HepG2 (cell line): ENCODE measurements around the gene VKORC1L1. TPM values are rescaled to one million over a fixed set of nuclear protein-coding genes. Genes with fewer than 3 reads are reported as not detected.

Experiments
- ATAC-seq: fragments of 200-7000 bp; cut with Tn5 transposase; 3 replicates; pipeline ENCODE4 v1.9.1; 2020; ENCODE audit warnings: mild to moderate bottlenecking, moderate library complexity
- BruUV-seq: library from RNA; stranded (reverse); fragments of 400-500 nt; replicated peaks from 2 replicates; lab custom pipeline; 2021; lab: Mats Ljungman, UMichigan
- CTCF ChIA-PET: fragments of 300-600 bp; formaldehyde crosslinking; extraction: SDS; loops from one replicate; lab custom pipeline; 2021; ENCODE audit warnings: low total read pairs, inconsistent platforms, low intra/inter-chr PET ratio; lab: Yijun Ruan, JAX
- POLR2A ChIA-PET: fragments of 350-600 bp; sonication (Branson Sonifier 250); formaldehyde crosslinking; loops from one replicate; lab custom pipeline; 2020; ENCODE audit warnings: antibody characterized with exemption, inconsistent platforms; lab: Yijun Ruan, JAX
- DNase-seq: peaks from one replicate; pipeline ENCODE4 v3.0.0-alpha.2; 2015; ENCODE audit warnings: low spot score
- FAIRE-seq: peaks from 3 replicates; lab custom pipeline; 2011; peaks lifted over from hg19 to GRCh38; lab: Jason Lieb, UNC
- H2AFZ ChIP-seq: one replicate; pipeline ENCODE4 v1.6.1; 2011; ENCODE audit warnings: low read length, inconsistent platforms
- H3K27ac ChIP-seq: fragments of 300-600 bp; 3 replicates; pipeline ENCODE4 v1.8.0; 2011; ENCODE audit warnings: mixed run types, mild to moderate bottlenecking, mixed read lengths, low read length, inconsistent platforms; ENCODE audit not compliant: insufficient read depth; ENCODE audit errors: extremely low read length
- H3K27me3 ChIP-seq, 2 experiments: fragments of 200-600 bp in 1 of 2; 2 replicates in 1 of 2; 3 replicates in 1 of 2; pipeline versions ENCODE4 v1.6.0 to v1.8.0; 2011; ENCODE audit warnings: low read length in 2 of 2, mild to moderate bottlenecking in 2 of 2, moderate library complexity in 2 of 2, inconsistent platforms in 1 of 2; ENCODE audit not compliant: insufficient read depth in 2 of 2, control insufficient read depth in 1 of 2
- H3K36me3 ChIP-seq, 2 experiments: fragments of 200-600 bp in 1 of 2; replicated peaks in 1 of 2; 2 replicates in 1 of 2; 3 replicates in 1 of 2; pipeline versions ENCODE4 v1.5.1 to v1.8.0; 2011; ENCODE audit warnings: low read length in 2 of 2, inconsistent platforms in 1 of 2; ENCODE audit not compliant: insufficient read depth in 2 of 2, control insufficient read depth in 1 of 2
- H3K4me1 ChIP-seq: 2 replicates; pipeline ENCODE4 v1.5.1; 2012; ENCODE audit warnings: low read length, inconsistent platforms; ENCODE audit not compliant: insufficient read depth
- H3K4me2 ChIP-seq: 2 replicates; pipeline ENCODE4 v1.6.0; 2011; ENCODE audit warnings: low read depth, low read length, inconsistent platforms
- H3K4me3 ChIP-seq, 3 experiments: fragments of 200-600 bp in 1 of 3; sonication (generic), shearing (Covaris generic) in 1 of 3; replicated peaks in 1 of 3; 2 replicates each; pipeline ENCODE4 v1.5.1; 2011 to 2016; ENCODE audit warnings: low read length in 3 of 3, inconsistent platforms in 2 of 3, low read depth in 2 of 3, mild to moderate bottlenecking in 2 of 3, control low read depth in 1 of 3, mixed read lengths in 1 of 3; ENCODE audit not compliant: insufficient read depth in 1 of 3
- H3K79me2 ChIP-seq: one replicate; pipeline ENCODE4 v1.6.1; 2011; ENCODE audit warnings: low read length, inconsistent platforms; ENCODE audit not compliant: insufficient read depth
- H3K9ac ChIP-seq: 2 replicates; pipeline ENCODE4 v1.6.0; 2011; ENCODE audit warnings: mild to moderate bottlenecking, low read depth, low read length, inconsistent platforms; ENCODE audit not compliant: insufficient read depth
- H3K9me3 ChIP-seq: 2 replicates; pipeline ENCODE4 v1.5.1; 2012; ENCODE audit warnings: mild to moderate bottlenecking, low read length
- H4K20me1 ChIP-seq: 2 replicates; pipeline ENCODE4 v1.6.0; 2011; ENCODE audit warnings: inconsistent platforms, mild to moderate bottlenecking, low read length, moderate library complexity; ENCODE audit not compliant: insufficient read depth
- ARID2 ChIP-seq: sonication (generic); formaldehyde crosslinking; IDR thresholded peaks from 2 replicates; pipeline ENCODE4 v1.8.1; 2022; ENCODE audit warnings: mild to moderate bottlenecking, missing genetic modification reagents, borderline replicate concordance
- ATF5 ChIP-seq: sonication (generic); formaldehyde crosslinking; IDR thresholded peaks from 2 replicates; pipeline ENCODE4 v1.4.0; 2020; ENCODE audit warnings: mild to moderate bottlenecking, low read depth, missing genetic modification reagents
- BRCA1 ChIP-seq: sonication (generic); formaldehyde crosslinking; IDR thresholded peaks from 2 replicates; pipeline ENCODE4 v1.4.0; 2020; ENCODE audit warnings: missing genetic modification reagents
- FIP1L1 ChIP-seq: fragments of 200-400 bp; formaldehyde crosslinking; IDR thresholded peaks from 2 replicates; pipeline ENCODE4 v1.6.1; 2018; ENCODE audit warnings: low read depth, mild to moderate bottlenecking, low read length, moderate library complexity, borderline replicate concordance; ENCODE audit not compliant: insufficient read depth
- HDAC2 ChIP-seq: sonication (generic); formaldehyde crosslinking; IDR thresholded peaks from 2 replicates; pipeline ENCODE4 v1.4.0; 2020; ENCODE audit warnings: missing genetic modification reagents
- IKZF5 ChIP-seq: IDR thresholded peaks from 2 replicates; pipeline ENCODE4 v1.6.1; 2018; ENCODE audit warnings: missing genetic modification reagents, mild to moderate bottlenecking, missing compliant biosample characterization
- KDM5B ChIP-seq: sonication (generic); formaldehyde crosslinking; IDR thresholded peaks from 2 replicates; pipeline ENCODE4 v1.4.0; 2020; ENCODE audit warnings: missing genetic modification reagents, mild to moderate bottlenecking, borderline replicate concordance
- MAFK ChIP-seq, 2 experiments: IDR thresholded peaks in 1 of 2; conservative IDR thresholded peaks in 1 of 2; 2 replicates each; pipeline ENCODE4 v1.6.1; 2011; ENCODE audit warnings: improper control_type of control experiment in 2 of 2, low read length in 2 of 2
- ZBTB1 ChIP-seq: sonication (generic); formaldehyde crosslinking; IDR thresholded peaks from 2 replicates; pipeline ENCODE4 v1.4.0; 2020; ENCODE audit warnings: missing genetic modification reagents, borderline replicate concordance
- ZNF572 ChIP-seq: sonication (generic); formaldehyde crosslinking; IDR thresholded peaks from 2 replicates; pipeline ENCODE4 v1.5.1; 2020; ENCODE audit warnings: mild to moderate bottlenecking, missing genetic modification reagents
- ZNF766 ChIP-seq: sonication (generic); formaldehyde crosslinking; IDR thresholded peaks from 2 replicates; pipeline ENCODE4 v1.5.0; 2020; ENCODE audit warnings: missing genetic modification reagents, borderline replicate concordance
- WGBS: methylation state at CpG from one replicate; pipeline ENCODE4 v1.1.6; 2017; ENCODE audit warnings: low lambda C conversion rate; 5-methylcytosine and 5-hydroxymethylcytosine counted together
- in situ Hi-C: cut with HindIII; loops from 2 replicates; pipeline ENCODE4 v1.10.0; 2017; ENCODE audit warnings: low pct_unique_long_range_greater_than_20kb; ENCODE audit not compliant: extremely low pct_ligation_motif_present
- intact Hi-C: fragments of 100-400 bp; cut with micrococcal nuclease; formaldehyde crosslinking; loops from one replicate; pipeline ENCODE4 v1.10.0; 2022; ENCODE audit not compliant: unreplicated experiment
- polyA plus RNA-seq, 8 experiments: library from polyadenylated mRNA; depleted of rRNA in 3 of 8; stranded (reverse) in 7 of 8; unstranded in 1 of 8; fragments of >200 nt; fragmentation: Illumina TruSeq in 4 of 8; extraction: Trizol in 4 of 8; gene quantifications; 2 replicates each; pipeline versions ENCODE4 v1.2.1 to v1.2.3, GENCODE V29; 2011 to 2016; ENCODE audit warnings: low read depth in 4 of 8, missing spikeins in 1 of 8, mixed read lengths in 1 of 8; ENCODE audit not compliant: insufficient read depth in 1 of 8
- total RNA-seq, 5 experiments: library from RNA; depleted of rRNA; stranded (reverse); fragments of >200 nt; fragmentation: Illumina TruSeq; extraction: Trizol; gene quantifications; 2 replicates each; pipeline ENCODE4 v1.2.3, GENCODE V29; 2016; ENCODE audit warnings: low read depth in 1 of 5
- TF ChIP-seq, protein P1 (sequence below): sonication (generic); formaldehyde crosslinking; IDR thresholded peaks from 2 replicates; pipeline ENCODE4 v1.4.0; 2020; ENCODE audit warnings: missing genetic modification reagents
- TF ChIP-seq, protein P2 (sequence below): IDR thresholded peaks from 2 replicates; pipeline ENCODE4 v1.6.1; 2016; ENCODE audit warnings: mild to moderate bottlenecking, missing biosample characterization, missing genetic modification reagents

VKORC1L1 gene
- total and polyA plus RNA-seq, 2 of the 13 experiments (the other 11 are each of a cell fraction or from before 2014, with no cell fraction given) = 13.9 to 16.5 TPM

DNA sequence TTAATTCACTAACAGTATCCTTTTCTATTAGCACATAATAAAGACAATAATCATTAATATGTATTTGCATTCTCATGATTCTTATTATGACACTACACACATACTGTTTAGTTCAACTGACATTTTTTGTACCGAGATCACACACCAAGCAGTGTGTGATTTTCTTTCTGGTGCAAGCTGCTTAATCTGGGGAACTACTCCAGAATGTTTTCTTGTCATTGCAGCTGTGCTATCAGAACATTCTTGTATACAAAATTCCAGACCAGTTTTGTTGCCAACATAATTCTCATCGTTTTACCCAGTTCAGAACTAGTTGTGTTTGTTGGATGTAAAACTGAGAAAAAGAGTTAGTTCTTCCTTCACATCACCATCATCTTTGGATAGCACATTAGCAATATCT is 37.4 kb downstream of the VKORC1L1 start:
- no peak overlapping the region for H3K27ac ChIP-seq
- intact Hi-C loops (no loop called here), in situ Hi-C loops (no loop called here)
- H3K9me3 ChIP-seq = no peaks in the 10 kb centered on the region
- 98% methylated on average over 2 of the region's 2 CpGs for WGBS
- H3K9ac ChIP-seq = no peak overlapping the region
- DNase-seq = no peak
- TF ChIP-seq IKZF5 (CRISPR knock-in tag) = no peak
- no peak for TF ChIP-seq ATF5 (CRISPR knock-in tag)
- TF ChIP-seq, protein P1, sequence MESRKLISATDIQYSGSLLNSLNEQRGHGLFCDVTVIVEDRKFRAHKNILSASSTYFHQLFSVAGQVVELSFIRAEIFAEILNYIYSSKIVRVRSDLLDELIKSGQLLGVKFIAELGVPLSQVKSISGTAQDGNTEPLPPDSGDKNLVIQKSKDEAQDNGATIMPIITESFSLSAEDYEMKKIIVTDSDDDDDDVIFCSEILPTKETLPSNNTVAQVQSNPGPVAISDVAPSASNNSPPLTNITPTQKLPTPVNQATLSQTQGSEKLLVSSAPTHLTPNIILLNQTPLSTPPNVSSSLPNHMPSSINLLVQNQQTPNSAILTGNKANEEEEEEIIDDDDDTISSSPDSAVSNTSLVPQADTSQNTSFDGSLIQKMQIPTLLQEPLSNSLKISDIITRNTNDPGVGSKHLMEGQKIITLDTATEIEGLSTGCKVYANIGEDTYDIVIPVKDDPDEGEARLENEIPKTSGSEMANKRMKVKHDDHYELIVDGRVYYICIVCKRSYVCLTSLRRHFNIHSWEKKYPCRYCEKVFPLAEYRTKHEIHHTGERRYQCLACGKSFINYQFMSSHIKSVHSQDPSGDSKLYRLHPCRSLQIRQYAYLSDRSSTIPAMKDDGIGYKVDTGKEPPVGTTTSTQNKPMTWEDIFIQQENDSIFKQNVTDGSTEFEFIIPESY (CRISPR knock-in tag) = no peak
- TF ChIP-seq ZNF572 (CRISPR knock-in tag) = no peak
- TF ChIP-seq BRCA1 (CRISPR knock-in tag) = no peak
- no peak for TF ChIP-seq ZNF766
- TF ChIP-seq ZBTB1 = no peak
- no peak for TF ChIP-seq KDM5B (CRISPR knock-in tag)
- no peak for TF ChIP-seq ARID2 (CRISPR knock-in tag)
- TF ChIP-seq HDAC2 (CRISPR knock-in tag) = no peak
- no peak for TF ChIP-seq MAFK (conservative IDR thresholded peaks at IDR 0.05 in 1 of 2, IDR thresholded peaks at IDR 0.05 in 1 of 2; ENCODE audit: low read length in 2 of 2)
- no peak for TF ChIP-seq FIP1L1
- TF ChIP-seq, protein P2, sequence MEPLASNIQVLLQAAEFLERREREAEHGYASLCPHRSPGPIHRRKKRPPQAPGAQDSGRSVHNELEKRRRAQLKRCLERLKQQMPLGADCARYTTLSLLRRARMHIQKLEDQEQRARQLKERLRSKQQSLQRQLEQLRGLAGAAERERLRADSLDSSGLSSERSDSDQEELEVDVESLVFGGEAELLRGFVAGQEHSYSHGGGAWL (CRISPR knock-in tag) = no peak
- no peak for FAIRE-seq
- no peak overlapping the region for H2AFZ ChIP-seq
- H3K4me3 ChIP-seq = no peak overlapping the region
- no peak overlapping the region for H3K4me2 ChIP-seq
- H3K79me2 ChIP-seq = peaks cover 4% of the 10 kb centered on the region
- no peaks in the 10 kb centered on the region; a peak in 1 of 5 replicates for H3K36me3 ChIP-seq
- peaks cover 20% of the 10 kb centered on the region for H3K4me1 ChIP-seq
- BruUV-seq = no TSS peak
- no peak for ATAC-seq
- peaks cover 3% of the 10 kb centered on the region; the same call in 1 of the 2 replicates for H4K20me1 ChIP-seq
- no peaks in the 10 kb centered on the region for H3K27me3 ChIP-seq
- CTCF ChIA-PET = no interaction called here
- POLR2A ChIA-PET = no interaction called here
